ENCODE measurements around the gene MYLK2. TPM values are rescaled to one million over a fixed set of nuclear protein-coding genes. Genes with fewer than 3 reads are reported as not detected.

Gene MYLK2
- total RNA-seq, 1 donor from 2014 or later, result 0.49 TPM

DNA sequence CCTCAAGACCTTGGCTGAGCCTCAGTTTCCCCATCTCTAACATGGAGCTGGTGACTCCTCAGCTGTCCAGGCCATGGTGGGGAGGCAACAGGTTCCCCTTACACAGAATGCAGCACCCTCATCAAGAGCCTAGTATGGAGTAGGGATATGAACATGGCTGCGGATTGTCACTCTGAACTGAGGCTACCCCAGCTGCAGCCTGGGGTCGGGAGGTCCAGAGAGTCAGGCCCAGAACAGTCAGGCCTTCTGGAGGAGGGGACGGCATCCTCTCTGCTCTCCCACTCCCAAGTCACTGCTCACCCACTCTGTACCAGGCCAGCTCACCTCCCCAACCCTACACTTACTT, 27.6 kb downstream of the MYLK2 start:
- DNase-seq (ENCODE audit: low spot score in 2 of 2, unreplicated experiment in 2 of 2), result no peak
- Mint-ChIP-seq H3K9me3 (no peaks in the 10 kb centered on the region), H3K4me3 (no peak overlapping the region), H3K4me1 (peaks cover 20% of the 10 kb centered on the region), H3K36me3 (no peaks in the 10 kb centered on the region), H3K27me3 (ENCODE audit: low read depth) (peaks cover 37% of the 10 kb centered on the region), H3K27ac (no peak overlapping the region)
- TF ChIP-seq, protein P1, sequence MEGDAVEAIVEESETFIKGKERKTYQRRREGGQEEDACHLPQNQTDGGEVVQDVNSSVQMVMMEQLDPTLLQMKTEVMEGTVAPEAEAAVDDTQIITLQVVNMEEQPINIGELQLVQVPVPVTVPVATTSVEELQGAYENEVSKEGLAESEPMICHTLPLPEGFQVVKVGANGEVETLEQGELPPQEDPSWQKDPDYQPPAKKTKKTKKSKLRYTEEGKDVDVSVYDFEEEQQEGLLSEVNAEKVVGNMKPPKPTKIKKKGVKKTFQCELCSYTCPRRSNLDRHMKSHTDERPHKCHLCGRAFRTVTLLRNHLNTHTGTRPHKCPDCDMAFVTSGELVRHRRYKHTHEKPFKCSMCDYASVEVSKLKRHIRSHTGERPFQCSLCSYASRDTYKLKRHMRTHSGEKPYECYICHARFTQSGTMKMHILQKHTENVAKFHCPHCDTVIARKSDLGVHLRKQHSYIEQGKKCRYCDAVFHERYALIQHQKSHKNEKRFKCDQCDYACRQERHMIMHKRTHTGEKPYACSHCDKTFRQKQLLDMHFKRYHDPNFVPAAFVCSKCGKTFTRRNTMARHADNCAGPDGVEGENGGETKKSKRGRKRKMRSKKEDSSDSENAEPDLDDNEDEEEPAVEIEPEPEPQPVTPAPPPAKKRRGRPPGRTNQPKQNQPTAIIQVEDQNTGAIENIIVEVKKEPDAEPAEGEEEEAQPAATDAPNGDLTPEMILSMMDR (IDR thresholded peaks at IDR 0.05; ENCODE audit: unreplicated experiment), result no peak

DNA sequence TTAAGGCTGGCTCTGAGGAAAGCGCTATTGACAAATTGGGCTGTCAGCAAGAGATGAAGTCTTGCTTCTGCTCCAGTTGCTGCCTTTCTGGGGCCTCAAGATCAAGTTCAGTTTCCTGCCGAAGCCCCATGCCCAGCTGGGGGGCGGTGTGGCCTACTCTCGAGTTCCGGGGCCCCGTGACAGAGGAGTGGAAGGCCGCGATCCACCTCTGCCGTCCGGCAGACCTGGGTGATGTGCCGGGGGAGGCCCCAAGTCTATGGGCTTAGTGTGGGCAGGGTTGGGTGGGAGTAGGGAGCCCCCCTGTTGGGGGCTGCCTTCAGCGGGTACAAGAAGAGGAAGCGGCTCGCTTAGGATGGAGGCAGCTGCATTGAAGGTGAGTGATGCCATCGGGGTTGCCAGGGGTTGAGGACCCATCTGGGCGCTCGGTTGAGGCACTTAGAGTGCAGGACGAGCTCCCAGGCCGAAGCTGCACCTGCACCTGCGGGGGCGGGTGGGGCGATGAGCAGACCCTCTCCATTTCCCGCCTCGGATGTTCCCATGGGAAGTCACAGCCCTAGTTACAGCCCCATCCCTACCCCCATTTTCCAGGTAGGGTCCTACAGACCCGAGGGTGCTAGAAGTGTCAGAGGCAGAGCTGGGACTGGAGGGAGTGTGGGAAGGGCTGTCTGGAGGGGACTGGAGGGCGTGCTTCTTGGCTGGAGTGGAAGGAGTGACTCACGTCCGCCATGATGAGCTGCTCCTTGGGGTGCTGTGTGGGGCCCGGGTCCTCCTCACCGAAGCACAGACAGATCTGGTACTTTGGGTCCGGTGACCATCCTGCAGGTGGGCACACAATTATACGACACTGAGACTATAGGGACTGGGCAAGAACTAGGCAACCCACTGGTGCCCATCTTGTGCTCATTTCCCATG, 29.2 kb downstream of the MYLK2 start:
- H3K9me3 Mint-ChIP-seq, result no peaks in the 10 kb centered on the region
- H3K4me1 Mint-ChIP-seq, result peaks cover 9% of the 10 kb centered on the region
- H3K27ac Mint-ChIP-seq, result no peak overlapping the region
- H3K36me3 Mint-ChIP-seq, result no peaks in the 10 kb centered on the region
- TF ChIP-seq, protein P1 (IDR thresholded peaks at IDR 0.05; ENCODE audit: unreplicated experiment), result no peak
- peaks cover 41% of the 10 kb centered on the region for H3K27me3 Mint-ChIP-seq (ENCODE audit: low read depth)
- no peak for DNase-seq (ENCODE audit: low spot score in 2 of 2, unreplicated experiment in 2 of 2)
- H3K4me3 Mint-ChIP-seq, result no peak overlapping the region

DNA sequence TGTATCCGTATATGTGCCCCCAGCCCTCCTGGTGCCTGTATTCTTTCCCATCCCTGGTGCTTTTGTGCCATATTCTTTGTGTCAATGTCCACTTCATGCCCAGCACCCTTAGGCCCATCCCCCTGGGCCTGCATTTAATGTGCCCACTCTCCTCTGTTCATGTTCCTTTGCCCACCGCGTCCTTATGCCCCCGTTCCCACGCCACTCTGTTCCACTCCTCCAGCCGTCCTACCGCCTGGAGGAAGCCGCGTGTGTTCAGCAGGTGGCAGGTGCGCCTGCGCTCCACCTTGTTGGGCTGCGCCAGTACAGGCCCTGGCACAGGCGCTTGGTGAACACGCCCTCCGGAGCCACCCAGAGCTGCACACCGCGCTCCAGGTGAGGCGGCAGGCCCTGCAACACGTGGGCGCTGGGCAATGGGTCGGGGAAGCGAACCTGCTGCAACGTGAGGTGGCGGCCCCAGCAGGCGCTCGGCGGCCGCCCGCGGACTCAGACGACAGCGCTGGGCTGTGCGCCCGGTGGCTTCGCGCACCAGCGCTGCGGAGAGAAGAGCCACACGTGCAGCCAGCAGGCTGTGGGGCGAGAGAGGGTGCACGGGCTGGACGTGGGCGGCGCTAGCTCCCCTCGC, 30.3 kb downstream of the MYLK2 start:
- peaks cover 41% of the 10 kb centered on the region for H3K27me3 Mint-ChIP-seq (ENCODE audit: low read depth)
- H3K36me3 Mint-ChIP-seq, result no peaks in the 10 kb centered on the region
- no peak overlapping the region for H3K27ac Mint-ChIP-seq
- no peak overlapping the region for H3K4me3 Mint-ChIP-seq
- DNase-seq (ENCODE audit: low spot score in 2 of 2, unreplicated experiment in 2 of 2), result no peak
- H3K9me3 Mint-ChIP-seq, result no peaks in the 10 kb centered on the region
- TF ChIP-seq, protein P1 (IDR thresholded peaks at IDR 0.05; ENCODE audit: unreplicated experiment), result no peak
- peaks cover under 1% of the 10 kb centered on the region for H3K4me1 Mint-ChIP-seq

DNA sequence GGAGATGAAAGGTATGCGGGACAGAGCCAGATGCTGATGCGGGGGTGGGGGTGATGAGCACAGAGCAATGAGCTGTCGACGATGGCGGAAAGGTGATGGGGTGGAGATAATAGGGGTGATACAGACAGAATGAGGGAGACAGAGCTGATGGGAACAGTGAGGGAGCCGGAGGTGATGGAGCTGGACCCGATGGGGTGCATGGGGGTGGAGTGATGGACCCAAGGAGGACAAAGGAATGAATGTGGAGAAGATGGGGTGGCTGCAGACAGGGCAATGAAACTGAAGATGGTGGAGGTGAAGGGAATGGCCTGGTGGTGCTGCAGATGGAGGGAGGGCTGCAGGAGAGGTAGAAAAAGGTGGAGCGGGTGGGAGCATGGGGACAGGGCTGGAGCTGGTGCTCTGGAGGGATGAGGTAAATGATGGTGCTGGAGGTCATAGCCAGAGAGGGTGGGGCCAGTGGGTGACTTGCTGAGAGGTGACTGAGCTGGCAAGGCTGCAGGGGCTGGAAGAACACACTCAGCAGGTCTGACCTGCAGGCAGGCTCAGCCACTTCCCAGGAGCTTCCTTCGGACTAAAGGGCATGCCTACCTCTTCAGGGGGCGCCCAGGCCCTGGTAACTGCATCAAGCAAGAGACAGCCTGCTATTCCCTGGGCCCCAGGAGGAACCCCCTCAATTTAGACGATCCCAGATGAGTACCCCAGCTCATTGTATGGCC, 32.2 kb downstream of the MYLK2 start:
- no peaks in the 10 kb centered on the region for H3K9me3 Mint-ChIP-seq
- TF ChIP-seq, protein P1 (IDR thresholded peaks at IDR 0.05; ENCODE audit: unreplicated experiment), result no peak
- no peaks in the 10 kb centered on the region for H3K4me1 Mint-ChIP-seq
- H3K27me3 Mint-ChIP-seq (ENCODE audit: low read depth), result peaks cover 41% of the 10 kb centered on the region
- DNase-seq (ENCODE audit: low spot score in 2 of 2, unreplicated experiment in 2 of 2), result no peak
- no peak overlapping the region for H3K4me3 Mint-ChIP-seq
- no peaks in the 10 kb centered on the region for H3K36me3 Mint-ChIP-seq
- no peak overlapping the region for H3K27ac Mint-ChIP-seq

DNA sequence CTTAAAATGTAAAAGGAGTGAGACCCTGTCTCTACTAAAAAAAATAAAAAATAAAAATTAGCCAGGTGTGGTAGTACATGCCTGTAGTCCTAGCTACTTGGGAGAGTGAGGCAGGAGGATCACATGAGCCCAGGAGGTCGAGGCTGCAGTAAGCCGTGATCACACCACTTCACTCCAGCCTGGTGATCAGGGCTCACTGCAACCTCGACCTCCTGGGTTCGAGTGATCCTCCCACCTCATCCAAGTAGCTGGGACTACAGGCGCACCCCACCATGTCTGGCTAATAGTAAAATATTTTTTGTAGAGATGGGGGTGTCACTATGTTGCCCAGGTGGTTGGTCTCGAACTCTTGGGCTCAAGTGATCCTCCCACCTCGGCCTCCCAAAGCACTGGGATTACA, 34.3 kb downstream of the MYLK2 start:
- Mint-ChIP-seq H3K4me3 (no peak overlapping the region), H3K27me3 (ENCODE audit: low read depth) (peaks cover 34% of the 10 kb centered on the region), H3K4me1 (peaks cover 3% of the 10 kb centered on the region), H3K36me3 (no peaks in the 10 kb centered on the region), H3K9me3 (no peaks in the 10 kb centered on the region), H3K27ac (no peak overlapping the region)
- TF ChIP-seq, protein P1 (IDR thresholded peaks at IDR 0.05; ENCODE audit: unreplicated experiment), result no peak
- no peak for DNase-seq (ENCODE audit: low spot score in 2 of 2, unreplicated experiment in 2 of 2)

Measured in mesothelial cell of epicardium (in vitro differentiated cells).